ENCODE measurements around the gene ABHD16A. TPM values are rescaled to one million over a fixed set of nuclear protein-coding genes. Genes with fewer than 3 reads are reported as not detected.

The ABHD16A gene
- total RNA-seq, 1 experiment from 2014 or later, result 47.2 TPM

GRCh38 chr6:31677955-31678354 is 25.2 kb downstream of the ABHD16A start:
- no TSS peak for BruUV-seq (replicated peaks)
- H3K36me3 ChIP-seq (ENCODE audit: control insufficient read depth, insufficient read depth, low read length), result no peaks in the 10 kb centered on the region
- ATAC-seq (no peak), DNase-seq (ENCODE audit: low read depth, low spot score) (no peak)
- H3K4me1 ChIP-seq (ENCODE audit: control insufficient read depth, insufficient read depth, low read length), result peaks cover 4% of the 10 kb centered on the region; the same call in 1 of the 2 replicates
- POLR2A ChIA-PET, result no interaction called here
- no peaks in the 10 kb centered on the region for H3K27me3 ChIP-seq (ENCODE audit: control insufficient read depth, insufficient read depth, low read length)
- CTCF ChIA-PET, result no interaction called here
- no peak for TF ChIP-seq SIN3A (IDR thresholded peaks at IDR 0.05; ENCODE audit: borderline replicate concordance, insufficient read depth, low read depth, low read length)
- TF ChIP-seq REST (IDR thresholded peaks at IDR 0.05; ENCODE audit: insufficient read depth in 1 of 2, low read depth in 2 of 2, low read length in 1 of 2), result no peak
- no peak for TF ChIP-seq POLR2AphosphoS5 (IDR thresholded peaks at IDR 0.05; ENCODE audit: low read depth, low read length)
- TF ChIP-seq, protein P1, sequence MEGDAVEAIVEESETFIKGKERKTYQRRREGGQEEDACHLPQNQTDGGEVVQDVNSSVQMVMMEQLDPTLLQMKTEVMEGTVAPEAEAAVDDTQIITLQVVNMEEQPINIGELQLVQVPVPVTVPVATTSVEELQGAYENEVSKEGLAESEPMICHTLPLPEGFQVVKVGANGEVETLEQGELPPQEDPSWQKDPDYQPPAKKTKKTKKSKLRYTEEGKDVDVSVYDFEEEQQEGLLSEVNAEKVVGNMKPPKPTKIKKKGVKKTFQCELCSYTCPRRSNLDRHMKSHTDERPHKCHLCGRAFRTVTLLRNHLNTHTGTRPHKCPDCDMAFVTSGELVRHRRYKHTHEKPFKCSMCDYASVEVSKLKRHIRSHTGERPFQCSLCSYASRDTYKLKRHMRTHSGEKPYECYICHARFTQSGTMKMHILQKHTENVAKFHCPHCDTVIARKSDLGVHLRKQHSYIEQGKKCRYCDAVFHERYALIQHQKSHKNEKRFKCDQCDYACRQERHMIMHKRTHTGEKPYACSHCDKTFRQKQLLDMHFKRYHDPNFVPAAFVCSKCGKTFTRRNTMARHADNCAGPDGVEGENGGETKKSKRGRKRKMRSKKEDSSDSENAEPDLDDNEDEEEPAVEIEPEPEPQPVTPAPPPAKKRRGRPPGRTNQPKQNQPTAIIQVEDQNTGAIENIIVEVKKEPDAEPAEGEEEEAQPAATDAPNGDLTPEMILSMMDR (IDR thresholded peaks at IDR 0.05), result no peak
- TF ChIP-seq TCF7L2 (IDR thresholded peaks at IDR 0.05; ENCODE audit: low read depth, low read length), result no peak
- no peaks in the 10 kb centered on the region for H3K9me3 ChIP-seq (ENCODE audit: control insufficient read depth, insufficient read depth, low read depth, low read length)
- no peak overlapping the region for H3K27ac ChIP-seq (ENCODE audit: low read length)
- intact Hi-C loops (cut with micrococcal nuclease; ENCODE audit: unreplicated experiment), result no loop called here
- in situ Hi-C loops (cut with HindIII; ENCODE audit: low pct_unique_long_range_greater_than_20kb, low sequenced_read_pairs), result no loop called here
- H3K4me3 ChIP-seq (ENCODE audit: low read depth in 2 of 2, low read length in 2 of 2), result no peak overlapping the region

DNA sequence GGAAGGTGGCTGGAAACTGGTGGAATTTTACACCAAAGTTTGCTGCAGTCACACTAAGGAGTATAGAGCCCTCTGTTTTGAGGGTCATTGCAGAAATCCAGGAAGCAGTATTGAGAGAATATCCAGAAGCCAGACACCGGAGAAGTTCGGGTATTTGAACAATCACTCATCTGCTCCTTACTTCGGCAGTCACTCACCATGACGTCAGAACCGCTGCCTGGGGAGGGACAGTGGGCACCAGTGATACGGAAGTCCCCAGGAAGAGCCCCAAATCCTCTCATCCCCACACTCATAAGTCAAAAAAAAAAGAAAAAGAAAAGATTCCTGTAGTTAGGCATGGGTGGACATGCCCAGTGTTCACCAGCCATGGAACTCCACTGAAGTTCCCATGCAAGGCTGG is 26.2 kb downstream of the ABHD16A start:
- Histone ChIP-seq H3K4me3 (ENCODE audit: low read depth in 2 of 2, low read length in 2 of 2) (no peak overlapping the region), H3K27me3 (ENCODE audit: control insufficient read depth, insufficient read depth, low read length) (no peaks in the 10 kb centered on the region), H3K36me3 (ENCODE audit: control insufficient read depth, insufficient read depth, low read length) (no peaks in the 10 kb centered on the region; the same call in 1 of the 2 replicates), H3K27ac (ENCODE audit: low read length) (no peak overlapping the region), H3K9me3 (ENCODE audit: control insufficient read depth, insufficient read depth, low read depth, low read length) (no peaks in the 10 kb centered on the region), H3K4me1 (ENCODE audit: control insufficient read depth, insufficient read depth, low read length) (peaks cover 4% of the 10 kb centered on the region; the same call in 1 of the 2 replicates)
- CTCF ChIA-PET, result no interaction called here
- TF ChIP-seq, protein P1 (IDR thresholded peaks at IDR 0.05), result no peak
- TF ChIP-seq REST (IDR thresholded peaks at IDR 0.05; ENCODE audit: insufficient read depth in 1 of 2, low read depth in 2 of 2, low read length in 1 of 2) (no peak), POLR2AphosphoS5 (IDR thresholded peaks at IDR 0.05; ENCODE audit: low read depth, low read length) (no peak), TCF7L2 (IDR thresholded peaks at IDR 0.05; ENCODE audit: low read depth, low read length) (no peak), SIN3A (IDR thresholded peaks at IDR 0.05; ENCODE audit: borderline replicate concordance, insufficient read depth, low read depth, low read length) (no peak)
- POLR2A ChIA-PET, result no interaction called here
- no peak for DNase-seq (ENCODE audit: low read depth, low spot score)
- in situ Hi-C loops (cut with HindIII; ENCODE audit: low pct_unique_long_range_greater_than_20kb, low sequenced_read_pairs) (no loop called here), intact Hi-C loops (cut with micrococcal nuclease; ENCODE audit: unreplicated experiment) (no loop called here)
- BruUV-seq (replicated peaks), result no TSS peak
- ATAC-seq, result no peak

Data from Panc1 (cell line).